GM12873 (cell line): Measurements from ENCODE around the gene WTIP.

Experiments used
- TF ChIP-seq, protein P1 (sequence below): IDR thresholded peaks from 2 replicates; pipeline ENCODE4 v1.5.1; 2012; ENCODE audit warnings: low read depth, mild to moderate bottlenecking, moderate library complexity, low read length, control low read depth; ENCODE audit not compliant: insufficient read depth; ENCODE audit errors: missing control alignments

WTIP gene

DNA sequence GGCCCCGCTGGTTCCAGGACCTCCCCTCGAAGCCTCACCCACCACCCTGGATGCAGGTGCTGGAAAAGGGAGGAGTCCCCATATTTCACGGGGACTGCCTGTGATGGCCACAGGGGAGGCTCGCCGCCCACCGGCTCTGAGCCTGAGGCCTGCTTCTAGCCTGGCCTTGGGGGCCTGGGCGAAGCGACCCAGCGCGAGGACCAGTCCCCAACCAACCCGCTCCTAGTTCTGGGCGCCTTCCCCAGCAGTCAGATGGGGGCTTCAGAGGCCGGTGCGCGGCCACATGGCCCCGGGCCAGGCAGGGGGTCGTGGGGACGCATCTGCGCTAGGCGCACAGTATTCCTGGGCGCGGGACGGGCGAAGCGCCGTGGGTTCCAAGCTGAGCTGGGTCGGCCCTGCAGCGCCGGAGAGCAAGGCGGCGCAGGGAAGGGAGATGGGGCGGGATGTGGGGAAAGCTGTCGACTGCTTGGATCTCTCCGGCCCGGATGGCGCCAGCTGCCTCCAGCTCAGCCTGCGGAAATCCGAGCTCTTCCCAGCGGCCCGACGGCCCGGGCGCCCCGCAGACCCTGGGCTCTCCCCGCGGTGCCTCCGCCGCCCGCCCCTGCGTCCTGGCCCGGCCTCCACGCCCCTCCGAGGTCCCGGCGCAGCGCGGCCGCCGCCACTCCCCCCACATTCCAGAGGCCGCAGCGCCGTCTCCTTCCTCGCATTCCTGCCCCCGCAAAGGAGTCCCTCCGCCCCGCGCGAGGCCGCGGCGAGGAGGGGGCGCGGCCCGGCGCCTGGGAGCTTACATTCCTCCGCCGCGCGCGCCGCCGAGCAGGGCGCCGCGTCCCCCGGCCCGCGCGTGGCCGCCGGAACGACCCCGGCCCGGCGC lies at the start of gene WTIP:
Gene WTIP, plus strand, starts transcription at position 788 of the 871 bp plus-strand sequence. CDS start 217 bp downstream, outside the sequence.
- TF ChIP-seq, protein P1, sequence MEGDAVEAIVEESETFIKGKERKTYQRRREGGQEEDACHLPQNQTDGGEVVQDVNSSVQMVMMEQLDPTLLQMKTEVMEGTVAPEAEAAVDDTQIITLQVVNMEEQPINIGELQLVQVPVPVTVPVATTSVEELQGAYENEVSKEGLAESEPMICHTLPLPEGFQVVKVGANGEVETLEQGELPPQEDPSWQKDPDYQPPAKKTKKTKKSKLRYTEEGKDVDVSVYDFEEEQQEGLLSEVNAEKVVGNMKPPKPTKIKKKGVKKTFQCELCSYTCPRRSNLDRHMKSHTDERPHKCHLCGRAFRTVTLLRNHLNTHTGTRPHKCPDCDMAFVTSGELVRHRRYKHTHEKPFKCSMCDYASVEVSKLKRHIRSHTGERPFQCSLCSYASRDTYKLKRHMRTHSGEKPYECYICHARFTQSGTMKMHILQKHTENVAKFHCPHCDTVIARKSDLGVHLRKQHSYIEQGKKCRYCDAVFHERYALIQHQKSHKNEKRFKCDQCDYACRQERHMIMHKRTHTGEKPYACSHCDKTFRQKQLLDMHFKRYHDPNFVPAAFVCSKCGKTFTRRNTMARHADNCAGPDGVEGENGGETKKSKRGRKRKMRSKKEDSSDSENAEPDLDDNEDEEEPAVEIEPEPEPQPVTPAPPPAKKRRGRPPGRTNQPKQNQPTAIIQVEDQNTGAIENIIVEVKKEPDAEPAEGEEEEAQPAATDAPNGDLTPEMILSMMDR, result no peak

DNA sequence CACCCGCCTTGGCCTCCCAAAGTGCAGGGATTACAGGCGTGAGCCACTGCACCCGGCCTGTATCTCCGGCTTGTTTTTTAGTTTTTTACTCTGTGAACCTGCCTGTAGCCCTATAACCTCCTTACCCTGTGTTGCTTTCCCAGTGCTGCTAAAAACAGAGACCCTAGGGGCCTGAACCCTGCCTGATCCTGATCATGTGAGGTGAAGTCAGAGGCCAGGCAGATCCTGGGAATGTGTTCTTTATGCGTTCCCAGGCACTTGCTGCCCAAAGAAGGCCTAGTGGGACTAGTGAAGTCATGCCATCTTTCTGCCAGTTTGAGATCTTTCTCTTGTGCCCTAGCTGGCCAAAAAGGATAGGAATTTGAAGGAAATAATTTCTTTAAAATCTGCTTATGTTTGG lies 48.8 kb upstream of the WTIP start:
- TF ChIP-seq, protein P1, result no peak

DNA sequence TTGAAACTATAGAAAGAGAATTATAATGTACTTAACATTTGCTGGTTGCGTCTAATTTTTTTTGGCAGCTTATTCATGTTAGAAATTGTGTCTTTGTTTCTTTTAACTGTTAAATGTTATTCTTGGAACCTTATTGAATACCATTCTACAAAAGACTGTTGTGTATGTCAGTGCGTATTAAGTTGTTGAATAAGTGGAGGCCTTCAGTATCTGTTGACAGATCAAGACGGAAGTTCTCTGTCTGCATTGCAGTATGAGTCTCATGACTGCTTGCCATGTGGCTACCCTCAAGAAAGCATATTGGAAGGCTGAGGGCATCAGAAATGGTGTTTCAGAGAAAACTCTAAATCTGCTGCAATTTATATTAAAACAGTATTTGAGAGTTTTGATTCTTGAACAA lies 44.8 kb upstream of the WTIP start:
- TF ChIP-seq, protein P1, result no peak

DNA sequence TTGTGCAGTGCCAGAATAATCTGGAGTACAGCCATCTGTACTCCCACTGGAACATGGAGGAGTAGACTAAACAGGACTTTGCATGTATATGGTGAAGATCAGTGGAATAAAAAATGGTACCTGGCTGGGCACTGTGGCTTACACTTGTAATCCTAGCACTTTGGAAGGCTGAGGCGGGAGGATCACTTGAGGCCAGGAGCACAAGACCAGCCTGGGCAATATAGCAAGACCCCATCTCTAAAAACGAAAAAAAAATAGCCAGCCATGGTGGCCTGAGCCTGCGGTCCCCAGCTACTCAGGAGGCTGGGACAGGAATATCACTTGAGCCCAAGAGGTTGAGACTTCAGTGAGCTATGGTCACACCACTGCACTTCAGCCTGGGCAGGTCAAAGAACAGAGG lies 33.4 kb upstream of the WTIP start:
- TF ChIP-seq, protein P1, result no peak

DNA sequence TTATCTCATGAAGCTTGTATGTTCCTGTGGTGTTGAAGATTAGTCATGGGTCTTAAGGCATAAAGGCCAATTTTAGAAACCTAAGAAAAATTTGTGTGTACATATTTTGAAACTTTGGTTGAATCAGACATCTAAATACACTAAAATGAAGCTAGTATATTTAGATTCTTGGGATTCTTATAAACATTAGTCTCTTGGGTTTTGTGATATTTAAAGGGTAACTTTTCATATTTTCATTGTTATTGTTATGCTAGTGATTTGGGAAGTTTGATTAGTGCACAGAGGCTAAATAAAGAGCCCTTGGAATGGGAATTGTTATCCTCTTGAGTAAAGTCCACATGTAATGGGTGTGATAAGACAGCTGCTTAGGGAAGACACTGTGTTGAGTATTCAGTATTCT lies 28.8 kb upstream of the WTIP start:
- TF ChIP-seq, protein P1, result no peak

DNA sequence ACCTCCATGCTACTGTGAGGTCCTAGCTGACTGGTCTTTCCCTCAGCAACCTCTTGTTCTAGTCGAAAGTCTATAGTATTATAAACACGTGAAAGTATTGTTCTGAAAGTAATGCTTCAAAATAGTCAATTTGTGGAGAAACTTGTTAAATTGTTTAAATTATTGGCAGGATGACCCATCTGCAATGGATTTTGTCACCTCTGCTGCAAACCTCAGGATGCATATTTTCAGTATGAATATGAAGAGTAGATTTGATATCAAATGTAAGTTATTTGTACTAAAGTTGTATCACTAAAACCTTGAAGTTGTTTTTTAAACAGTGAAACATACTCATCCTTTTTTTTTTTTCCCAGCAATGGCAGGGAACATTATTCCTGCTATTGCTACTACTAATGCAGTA lies 27.5 kb upstream of the WTIP start:
- TF ChIP-seq, protein P1, result no peak

DNA sequence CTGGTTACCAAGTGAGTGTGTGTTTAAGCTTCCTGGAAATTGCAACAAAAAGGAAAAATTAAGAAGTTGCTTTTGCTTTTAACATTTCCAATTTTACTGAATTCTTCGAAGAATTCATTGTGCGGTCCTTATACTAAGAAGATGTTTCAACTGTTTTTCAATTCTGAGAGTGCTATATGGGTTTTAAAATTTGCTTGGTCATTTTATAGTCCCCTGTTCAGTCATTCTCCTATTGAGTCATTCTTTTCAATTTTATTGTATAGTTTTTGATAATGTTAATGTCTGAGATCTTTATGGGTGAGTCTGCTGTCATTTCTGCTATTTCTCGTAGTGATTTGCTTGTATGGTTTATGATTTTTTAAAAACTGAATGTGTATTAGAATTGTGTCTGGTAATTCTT lies 26.9 kb upstream of the WTIP start:
- TF ChIP-seq, protein P1, result no peak
